ENCODE data around the gene SEMA3F. TPM values are rescaled to one million over a fixed set of nuclear protein-coding genes. Genes with fewer than 3 reads are reported as not detected.

Gene SEMA3F
- total RNA-seq, 3 donors from 2014 or later (not counting 1 experiment from before 2014, with no cell fraction given) = 0.16 to 1.1 (median 0.78) TPM

GRCh38 chr3:50203113-50203808 is 48.1 kb downstream of the SEMA3F start:
- H3K4me3 Mint-ChIP-seq = no peak overlapping the region
- H3K27me3 Mint-ChIP-seq (ENCODE audit: low read depth in 2 of 2) = peaks cover 11 to 42% of the 10 kb centered on the region in 2 donors
- WGBS (ENCODE audit: insufficient coverage) = 89% methylated on average over 7 of the region's 9 CpGs

GRCh38 chr3:50203809-50204803 is 49.0 kb downstream of the SEMA3F start:
- ATAC-seq (no peak), DNase-seq (no peak)
- no peak overlapping the region for H3K27ac ChIP-seq (ENCODE audit: low read length)
- intact Hi-C loops (cut with micrococcal nuclease) = no loop called here
- peaks cover 42% of the 10 kb centered on the region for H3K27me3 ChIP-seq (ENCODE audit: control insufficient read depth, insufficient read depth, low read length)
- no peak overlapping the region for H3K27ac Mint-ChIP-seq
- H3K9me3 ChIP-seq (ENCODE audit: control insufficient read depth, insufficient read depth, low read length) = no peaks in the 10 kb centered on the region
- no peaks in the 10 kb centered on the region for H3K36me3 Mint-ChIP-seq
- WGBS (ENCODE audit: insufficient coverage) = 62% methylated on average over 11 of the region's 12 CpGs
- H3K4me1 Mint-ChIP-seq = no peaks in the 10 kb centered on the region
- no peaks in the 10 kb centered on the region for H3K36me3 ChIP-seq (ENCODE audit: control insufficient read depth, insufficient read depth, low read length)
- H3K4me1 ChIP-seq (ENCODE audit: control insufficient read depth, insufficient read depth, low read length) = peaks cover 9% of the 10 kb centered on the region
- no peak overlapping the region for H3K4me3 Mint-ChIP-seq
- H3K27me3 Mint-ChIP-seq (ENCODE audit: low read depth in 2 of 2) = peaks cover 11 to 48% of the 10 kb centered on the region in 2 donors
- no peak overlapping the region for H3K4me3 ChIP-seq (ENCODE audit: low read length)
- TF ChIP-seq CTCF (IDR thresholded peaks at IDR 0.05) = no peak
- no peaks in the 10 kb centered on the region for H3K9me3 Mint-ChIP-seq

More at GRCh38 chr3:50203113-50203808, 48.1 kb downstream of the SEMA3F start:
- H3K4me1 ChIP-seq (ENCODE audit: control insufficient read depth, insufficient read depth, low read length) = peaks cover 9% of the 10 kb centered on the region
- no peak overlapping the region for H3K4me3 ChIP-seq (ENCODE audit: low read length)
- no peaks in the 10 kb centered on the region for H3K9me3 Mint-ChIP-seq
- no peak for TF ChIP-seq CTCF (IDR thresholded peaks at IDR 0.05)
- peaks cover 42% of the 10 kb centered on the region for H3K27me3 ChIP-seq (ENCODE audit: control insufficient read depth, insufficient read depth, low read length)
- intact Hi-C loops (cut with micrococcal nuclease) = no loop called here
- no peak overlapping the region for H3K27ac Mint-ChIP-seq
- no peaks in the 10 kb centered on the region for H3K36me3 ChIP-seq (ENCODE audit: control insufficient read depth, insufficient read depth, low read length)
- no peaks in the 10 kb centered on the region for H3K36me3 Mint-ChIP-seq
- H3K4me1 Mint-ChIP-seq = no peaks in the 10 kb centered on the region
- ATAC-seq = no peak
- DNase-seq = no peak
- H3K27ac ChIP-seq (ENCODE audit: low read length) = no peak overlapping the region
- H3K9me3 ChIP-seq (ENCODE audit: control insufficient read depth, insufficient read depth, low read length) = no peaks in the 10 kb centered on the region

- Mint-ChIP-seq H3K4me3 (peak within 1 kb of the TSS; percentile 37), H3K27me3 (ENCODE audit: low read depth in 2 of 2) (peaks cover 11 to 45% of the 10 kb centered on the region in 2 donors), H3K27ac (no peak within 1 kb of the TSS), H3K36me3 (no peaks in the 10 kb centered on the region), H3K4me1 (no peaks in the 10 kb centered on the region), H3K9me3 (no peaks in the 10 kb centered on the region)
- H3K4me1 ChIP-seq (ENCODE audit: control insufficient read depth, insufficient read depth, low read length) = peaks cover 9% of the 10 kb centered on the region
- WGBS (ENCODE audit: insufficient coverage) = under 1% methylated on average over 39 of the region's 41 CpGs
- ATAC-seq (peak in 2 of 3 donors; percentile 44 to 57), DNase-seq (peak in 1 of 2 donors; percentile 43)
- H3K27me3 ChIP-seq (ENCODE audit: control insufficient read depth, insufficient read depth, low read length) = peaks cover 42% of the 10 kb centered on the region
- no peaks in the 10 kb centered on the region for H3K36me3 ChIP-seq (ENCODE audit: control insufficient read depth, insufficient read depth, low read length)
- TF ChIP-seq CTCF (IDR thresholded peaks at IDR 0.05) = no peak
- intact Hi-C loops (cut with micrococcal nuclease) = no loop called here
- no peak within 1 kb of the TSS for H3K4me3 ChIP-seq (ENCODE audit: low read length)
- no peak within 1 kb of the TSS for H3K27ac ChIP-seq (ENCODE audit: low read length)
- no peaks in the 10 kb centered on the region for H3K9me3 ChIP-seq (ENCODE audit: control insufficient read depth, insufficient read depth, low read length)
These were observed 49.8 kb downstream of the SEMA3F start, which contains the start of gene SLC38A3 for GRCh38 chr3:50204804-50205412. Gene SLC38A3 (plus strand): TSS chr3:50205271. CDS start chr3:50214200, 8,929 bp downstream.

Measured in natural killer cell (primary cell).